H1 (cell line): ENCODE results near the gene CCDC120. TPM values are rescaled to one million over a fixed set of nuclear protein-coding genes. Genes with fewer than 3 reads are reported as not detected.

ENCODE experiments used
- CTCF ChIA-PET: fragments of 300-600 bp; sonication (Branson Sonifier 250); formaldehyde crosslinking; loops from one replicate; lab custom pipeline; 2021; ENCODE audit not compliant: partially characterized antibody; lab: Charles Lee
- POLR2A ChIA-PET: fragments of 300-600 bp; sonication (Branson Sonifier 250); formaldehyde crosslinking; loops from one replicate; lab custom pipeline; 2021; ENCODE audit warnings: inconsistent platforms; ENCODE audit not compliant: partially characterized antibody; lab: Charles Lee
- DNase-seq, 2 experiments: peaks; one replicate each; pipeline versions ENCODE4 v3.0.0 to v3.0.0-alpha.2; 2010 to 2022; ENCODE audit warnings: low spot score in 2 of 2, low read depth in 1 of 2, mixed read lengths in 1 of 2
- FAIRE-seq: peaks from 2 replicates; lab custom pipeline; 2011; peaks lifted over from hg19 to GRCh38; lab: Jason Lieb, UNC
- H2AFZ ChIP-seq: 2 replicates; pipeline ENCODE4 v1.8.1; 2012; ENCODE audit warnings: low read length, inconsistent platforms
- H2AK5ac ChIP-seq: 2 replicates; pipeline ENCODE4 v1.6.1; 2013; ENCODE audit warnings: low read depth, low read length
- H2BK120ac ChIP-seq: replicated peaks from 2 replicates; pipeline ENCODE3; 2013; ENCODE audit warnings: low read depth, low read length, inconsistent platforms
- H2BK12ac ChIP-seq: 2 replicates; pipeline ENCODE4 v1.6.1; 2013; ENCODE audit warnings: low read depth, low read length
- H2BK15ac ChIP-seq: 2 replicates; pipeline ENCODE4 v1.6.1; 2013; ENCODE audit warnings: low read length
- H2BK20ac ChIP-seq: 2 replicates; pipeline ENCODE4 v1.6.1; 2013; ENCODE audit warnings: low read length
- H2BK5ac ChIP-seq: 2 replicates; pipeline ENCODE4 v1.6.1; 2013; ENCODE audit warnings: low read depth, low read length
- H3K14ac ChIP-seq: 2 replicates; pipeline ENCODE4 v1.6.1; 2013; ENCODE audit warnings: inconsistent platforms; ENCODE audit not compliant: insufficient read length
- H3K18ac ChIP-seq: 2 replicates; pipeline ENCODE4 v1.6.1; 2013; ENCODE audit warnings: low read length; ENCODE audit errors: extremely low read depth
- H3K23ac ChIP-seq: 2 replicates; pipeline ENCODE4 v1.6.1; 2013; ENCODE audit warnings: inconsistent platforms; ENCODE audit not compliant: insufficient read length
- H3K23me2 ChIP-seq: 2 replicates; pipeline ENCODE4 v1.6.1; 2013; ENCODE audit warnings: low read depth, low read length
- H3K27ac ChIP-seq: 2 replicates; pipeline ENCODE4 v1.6.1; 2011; ENCODE audit warnings: low read depth, low read length, inconsistent platforms
- H3K27me3 ChIP-seq, 4 experiments: replicated peaks in 1 of 4; 1 replicate in 1 of 4; 2 replicates in 3 of 4; pipeline versions ENCODE4 v1.6.1 to v1.8.1; 2011 to 2013; ENCODE audit warnings: low read length in 3 of 4, mild to moderate bottlenecking in 3 of 4, inconsistent platforms in 2 of 4, mixed read lengths in 2 of 4, moderate library complexity in 1 of 4; ENCODE audit not compliant: control insufficient read depth in 3 of 4, insufficient read depth in 3 of 4; ENCODE audit errors: extremely low read depth in 1 of 4
- H3K36me3 ChIP-seq, 4 experiments: 2 replicates each; pipeline versions ENCODE4 v1.6.1 to v1.8.1; 2011 to 2013; ENCODE audit warnings: mild to moderate bottlenecking in 4 of 4, low read length in 3 of 4, moderate library complexity in 2 of 4, control low read depth in 1 of 4, inconsistent platforms in 1 of 4; ENCODE audit not compliant: insufficient read depth in 4 of 4, control insufficient read depth in 2 of 4
- H3K4ac ChIP-seq: replicated peaks from 2 replicates; pipeline ENCODE3; 2013; ENCODE audit warnings: low read length, low read depth, mixed read lengths, inconsistent platforms; ENCODE audit not compliant: insufficient read length
- H3K4me1 ChIP-seq, 4 experiments: replicated peaks in 1 of 4; 1 replicate in 1 of 4; 2 replicates in 3 of 4; pipeline versions ENCODE4 v1.6.1 to v1.8.1; 2011 to 2013; ENCODE audit warnings: low read length in 3 of 4, inconsistent platforms in 2 of 4, mixed read lengths in 1 of 4; ENCODE audit not compliant: insufficient read depth in 4 of 4, control insufficient read depth in 3 of 4
- H3K4me2 ChIP-seq, 2 experiments: 2 replicates each; pipeline versions ENCODE4 v1.6.1 to v1.8.1; 2011 to 2013; ENCODE audit warnings: low read depth in 2 of 2, low read length in 2 of 2, control low read depth in 1 of 2, inconsistent platforms in 1 of 2, mild to moderate bottlenecking in 1 of 2; ENCODE audit not compliant: insufficient read depth in 1 of 2
- H3K4me3 ChIP-seq, 4 experiments: fragments of 200-600, 300-600 bp in 1 of 4; sonication (generic), shearing (Covaris generic), sonication (Bioruptor Twin) in 1 of 4; 2 replicates each; pipeline versions ENCODE4 v1.5.1 to v1.8.1; 2011 to 2016; ENCODE audit warnings: low read length in 4 of 4, low read depth in 3 of 4, control low read depth in 2 of 4, inconsistent platforms in 2 of 4, mild to moderate bottlenecking in 2 of 4, mixed read lengths in 1 of 4, moderate library complexity in 1 of 4; ENCODE audit not compliant: insufficient read depth in 2 of 4; ENCODE audit errors: extremely low read depth in 1 of 4
- H3K56ac ChIP-seq: replicated peaks from 2 replicates; pipeline ENCODE3; 2013; ENCODE audit warnings: low read depth, mild to moderate bottlenecking, mixed read lengths, low read length, inconsistent platforms; ENCODE audit not compliant: insufficient read length
- H3K79me1 ChIP-seq: 2 replicates; pipeline ENCODE4 v1.6.1; 2013; ENCODE audit warnings: low read depth, low read length, control low read depth
- H3K79me2 ChIP-seq, 2 experiments: 2 replicates each; pipeline versions ENCODE4 v1.6.1 to v1.8.1; 2012 to 2013; ENCODE audit warnings: low read length in 2 of 2, mild to moderate bottlenecking in 2 of 2, inconsistent platforms in 1 of 2; ENCODE audit not compliant: insufficient read depth in 2 of 2, control insufficient read depth in 1 of 2
- H3K9ac ChIP-seq, 4 experiments: replicated peaks in 1 of 4; 1 replicate in 1 of 4; 2 replicates in 3 of 4; pipeline versions ENCODE4 v1.6.1 to v1.8.1; 2011 to 2013; ENCODE audit warnings: low read depth in 3 of 4, low read length in 3 of 4, control low read depth in 2 of 4, mild to moderate bottlenecking in 2 of 4, moderate library complexity in 2 of 4, inconsistent platforms in 1 of 4; ENCODE audit errors: extremely low read depth in 1 of 4
- H3K9me3 ChIP-seq, 2 experiments: 2 replicates each; pipeline versions ENCODE4 v1.6.1 to v1.8.1; 2012 to 2013; ENCODE audit warnings: mild to moderate bottlenecking in 2 of 2, moderate library complexity in 2 of 2, control low read depth in 1 of 2, inconsistent platforms in 1 of 2, low read depth in 1 of 2, low read length in 1 of 2, mixed read lengths in 1 of 2; ENCODE audit not compliant: insufficient read depth in 2 of 2
- H4K20me1 ChIP-seq, 2 experiments: replicated peaks in 1 of 2; 2 replicates each; pipeline versions ENCODE3 to v1.8.1; 2011 to 2013; ENCODE audit warnings: inconsistent platforms in 2 of 2, low read length in 2 of 2, mild to moderate bottlenecking in 1 of 2; ENCODE audit not compliant: insufficient read depth in 2 of 2, control insufficient read depth in 1 of 2
- H4K5ac ChIP-seq: 2 replicates; pipeline ENCODE4 v1.6.1; 2013; ENCODE audit warnings: low read length, low read depth, mixed read lengths, inconsistent platforms; ENCODE audit not compliant: insufficient read length
- H4K8ac ChIP-seq: 2 replicates; pipeline ENCODE4 v1.8.0; 2013; ENCODE audit warnings: mild to moderate bottlenecking, moderate library complexity, low read length, inconsistent platforms; ENCODE audit not compliant: insufficient read depth; ENCODE audit errors: extremely low read depth
- H4K91ac ChIP-seq: replicated peaks from 2 replicates; pipeline ENCODE3; 2013; ENCODE audit warnings: low read length, mixed read lengths, inconsistent platforms; ENCODE audit not compliant: insufficient read length
- CHD2 ChIP-seq: IDR thresholded peaks from 2 replicates; pipeline ENCODE4 v1.6.1; 2012; ENCODE audit warnings: low read length, improper control_type of control experiment
- CTBP2 ChIP-seq: IDR thresholded peaks from 2 replicates; pipeline ENCODE4 v1.7.0; 2011; ENCODE audit warnings: borderline replicate concordance, mild to moderate bottlenecking, moderate library complexity, mixed read lengths, low read length; ENCODE audit not compliant: insufficient read depth, insufficient read length
- EGR1 ChIP-seq: IDR thresholded peaks from 2 replicates; pipeline ENCODE4 v1.6.1; 2011; ENCODE audit warnings: low read depth, low read length, borderline replicate concordance
- KDM4A ChIP-seq: IDR thresholded peaks from one replicate; pipeline ENCODE4 v1.7.1; 2012; ENCODE audit warnings: low read depth, mild to moderate bottlenecking, moderate library complexity, low read length, inconsistent platforms; ENCODE audit not compliant: severe bottlenecking
- NRF1 ChIP-seq: IDR thresholded peaks from 2 replicates; pipeline ENCODE4 v1.6.1; 2011; ENCODE audit warnings: mild to moderate bottlenecking, low read depth, low read length, improper control_type of control experiment
- SIX5 ChIP-seq: IDR thresholded peaks from 2 replicates; pipeline ENCODE4 v1.6.1; 2011; ENCODE audit warnings: mild to moderate bottlenecking, low read depth, low read length
- SP4 ChIP-seq: IDR thresholded peaks from 2 replicates; pipeline ENCODE4 v1.6.1; 2012; ENCODE audit warnings: low read length, inconsistent platforms
- SRF ChIP-seq: IDR thresholded peaks from 2 replicates; pipeline ENCODE4 v1.6.1; 2011; ENCODE audit warnings: mild to moderate bottlenecking, low read depth, low read length, moderate library complexity
- TAF7 ChIP-seq: optimal IDR thresholded peaks from 2 replicates; pipeline ENCODE3; 2011; ENCODE audit warnings: low read depth, mild to moderate bottlenecking, inconsistent platforms, low read length, moderate library complexity, borderline replicate concordance
- TBP ChIP-seq: IDR thresholded peaks from 2 replicates; pipeline ENCODE4 v1.6.1; 2011; ENCODE audit warnings: low read depth, low read length, improper control_type of control experiment
- TCF12 ChIP-seq: IDR thresholded peaks from 2 replicates; pipeline ENCODE4 v1.6.1; 2011; ENCODE audit warnings: low read depth, mild to moderate bottlenecking, low read length
- WGBS, 2 experiments: shearing (Covaris generic) in 1 of 2; methylation state at CpG; one replicate each; pipeline versions ENCODE4 v1.1.6 to v1.1.7; 2013 to 2015; ENCODE audit warnings: low lambda C conversion rate in 2 of 2, mixed read lengths in 2 of 2, inconsistent platforms in 1 of 2, low coverage in 1 of 2, missing lambda C conversion rate in 1 of 2; ENCODE audit not compliant: insufficient replicate concordance in 2 of 2, insufficient coverage in 1 of 2, insufficient read length in 1 of 2; ENCODE audit errors: extremely low coverage in 1 of 2, missing lambda C conversion rate in 1 of 2; 5-methylcytosine and 5-hydroxymethylcytosine counted together
- polyA plus RNA-seq, 7 experiments: library from polyadenylated mRNA; depleted of rRNA in 3 of 7; stranded (reverse) in 5 of 7; unstranded in 2 of 7; fragments of >200 nt in 5 of 7; fragments of 200-250 nt in 2 of 7; gene quantifications; 1 replicate in 5 of 7; 2 replicates in 1 of 7; 4 replicates in 1 of 7; pipeline versions ENCODE4 v1.2.1 to v1.2.3, GENCODE V29; 2011 to 2013; ENCODE audit warnings: missing spikeins in 2 of 7, mixed read lengths in 2 of 7
- total RNA-seq: library from RNA; stranded (reverse); fragmentation: NEBNext Ultra II Directional; extraction: Animal tissue kit (Norgen Biotek cat#: 25700); gene quantifications from 2 replicates; pipeline ENCODE4 v1.2.1, GENCODE V29; 2021
- TF ChIP-seq, protein P1 (sequence below): IDR thresholded peaks from 2 replicates; pipeline ENCODE4 v1.6.1; 2011; ENCODE audit warnings: low read depth, mild to moderate bottlenecking, low read length; ENCODE audit not compliant: insufficient read depth
- TF ChIP-seq, protein P2 (sequence below): IDR thresholded peaks from 2 replicates; pipeline ENCODE4 v1.6.1; 2011; ENCODE audit warnings: low read length, improper control_type of control experiment

CCDC120 gene
- total and polyA plus RNA-seq, 2 of the 8 experiments (the other 6 are each of a cell fraction or from before 2014, with no cell fraction given), result 4.9 to 11.9 TPM

DNA sequence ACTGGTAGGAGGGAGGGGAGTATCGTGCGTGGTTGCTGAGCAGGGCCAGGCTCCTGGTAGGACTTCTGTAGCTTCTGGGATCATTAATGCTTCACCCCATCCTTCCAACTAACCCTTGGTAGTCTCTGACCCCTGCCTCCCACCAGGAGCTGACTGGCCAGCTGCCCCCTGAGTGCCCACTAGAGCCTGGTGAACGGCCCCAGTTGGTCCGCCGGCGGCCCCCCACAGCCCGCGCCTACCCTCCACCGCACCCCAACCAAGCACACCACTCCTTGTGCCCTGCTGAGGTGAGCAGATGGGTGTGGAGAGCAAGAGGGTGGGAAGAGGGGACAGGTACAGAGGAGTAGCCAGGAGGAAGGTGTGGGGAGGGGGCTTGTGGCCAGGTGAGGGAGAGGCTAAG lies 4.9 kb downstream of the CCDC120 start:
- Histone ChIP-seq H2BK5ac (no peak overlapping the region), H3K9me3 (no peaks in the 10 kb centered on the region), H2BK20ac (no peak overlapping the region), H3K27ac (no peak overlapping the region), H3K9ac (no peak overlapping the region), H3K4me2 (no peak overlapping the region), H4K91ac (no peak overlapping the region), H3K18ac (no peak overlapping the region), H2AFZ (no peak overlapping the region), H3K79me1 (no peaks in the 10 kb centered on the region), H3K14ac (no peak overlapping the region), H4K5ac (no peak overlapping the region), H3K56ac (no peak overlapping the region), H3K27me3 (no peaks in the 10 kb centered on the region), H2BK12ac (no peak overlapping the region), H4K8ac (no peak overlapping the region), H3K36me3 (peaks cover 0 to 12% (median 3%) of the 10 kb centered on the region in 4 experiments; a peak in 2 of 8 replicates), H3K4me3 (no peak overlapping the region), H3K23me2 (no peaks in the 10 kb centered on the region), H2BK15ac (no peak overlapping the region), H2BK120ac (no peak overlapping the region), H3K79me2 (no peaks in the 10 kb centered on the region; a peak in 1 of 4 replicates), H3K4ac (no peak overlapping the region), H2AK5ac (no peak overlapping the region), H3K4me1 (peaks cover 0 to 4% (median 0%) of the 10 kb centered on the region in 4 experiments; a peak in 3 of 7 replicates), H4K20me1 (peaks cover 0 to 1% of the 10 kb centered on the region in 2 experiments), H3K23ac (no peak overlapping the region)
- DNase-seq (no peak), FAIRE-seq (no peak)
- CTCF ChIA-PET, result no interaction called here
- WGBS, 2 experiments, result 90% methylated on average over 2 of the region's 9 CpGs; no CpG with 5 or more reads in 1 of the 2 experiments
- POLR2A ChIA-PET, result interaction anchor here (1.0 kb wide), 1 partner anchor 111 kb away, joined by 3 read pairs; no protein-coding TSS in a partner anchor
- no peak for TF ChIP-seq TCF12
- no peak for TF ChIP-seq CHD2
- no peak for TF ChIP-seq SRF
- TF ChIP-seq, protein P1, sequence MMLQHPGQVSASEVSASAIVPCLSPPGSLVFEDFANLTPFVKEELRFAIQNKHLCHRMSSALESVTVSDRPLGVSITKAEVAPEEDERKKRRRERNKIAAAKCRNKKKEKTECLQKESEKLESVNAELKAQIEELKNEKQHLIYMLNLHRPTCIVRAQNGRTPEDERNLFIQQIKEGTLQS, result no peak
- no peak for TF ChIP-seq KDM4A
- TF ChIP-seq TBP, result no peak
- TF ChIP-seq TAF7, result no peak
- TF ChIP-seq, protein P2, sequence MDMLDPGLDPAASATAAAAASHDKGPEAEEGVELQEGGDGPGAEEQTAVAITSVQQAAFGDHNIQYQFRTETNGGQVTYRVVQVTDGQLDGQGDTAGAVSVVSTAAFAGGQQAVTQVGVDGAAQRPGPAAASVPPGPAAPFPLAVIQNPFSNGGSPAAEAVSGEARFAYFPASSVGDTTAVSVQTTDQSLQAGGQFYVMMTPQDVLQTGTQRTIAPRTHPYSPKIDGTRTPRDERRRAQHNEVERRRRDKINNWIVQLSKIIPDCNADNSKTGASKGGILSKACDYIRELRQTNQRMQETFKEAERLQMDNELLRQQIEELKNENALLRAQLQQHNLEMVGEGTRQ, result no peak
- no peak for TF ChIP-seq NRF1
- no peak for TF ChIP-seq EGR1
- no peak for TF ChIP-seq SIX5
- no peak for TF ChIP-seq SP4
- TF ChIP-seq CTBP2, result no peak
